HG02623 (cell line): ENCODE results near the gene FOXJ1.

ENCODE experiments used
- ATAC-seq: cut with Tn5 transposase; IDR thresholded peaks from one replicate; pipeline ENCODE4 v1.9.1; 2021; ENCODE audit warnings: moderate library complexity; ENCODE audit not compliant: unreplicated experiment

FOXJ1 gene

DNA sequence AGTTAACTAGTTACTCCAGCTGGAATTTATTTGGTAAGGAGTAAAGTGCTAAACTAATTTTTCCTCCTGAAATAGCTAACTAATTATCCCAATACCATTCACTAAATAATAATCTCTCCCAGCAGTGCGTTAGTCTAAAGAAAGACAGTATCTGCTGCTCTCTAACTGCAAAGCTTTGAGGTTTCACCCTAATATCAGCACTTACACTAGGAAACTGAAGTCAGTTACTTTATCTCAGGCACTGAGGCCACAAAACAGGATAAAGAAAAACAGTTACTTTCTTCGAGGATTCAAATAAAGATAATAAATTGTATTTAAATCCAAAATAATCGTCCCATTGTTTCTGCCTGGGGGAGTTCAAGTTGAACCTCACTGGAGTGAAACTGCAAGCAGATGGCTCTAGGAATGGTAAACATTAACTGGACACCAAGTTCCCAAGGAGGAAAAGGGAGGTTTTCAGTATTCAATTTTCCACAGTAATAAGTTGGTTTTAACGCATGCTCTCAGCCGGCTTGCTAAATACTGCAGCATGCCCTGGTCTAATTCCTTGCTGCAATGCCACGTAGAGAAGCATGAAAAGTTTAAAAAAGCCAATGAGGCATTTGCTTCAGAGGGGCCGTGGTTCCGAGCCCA, 20.0 kb upstream of the FOXJ1 start:
- ATAC-seq = no peak

DNA sequence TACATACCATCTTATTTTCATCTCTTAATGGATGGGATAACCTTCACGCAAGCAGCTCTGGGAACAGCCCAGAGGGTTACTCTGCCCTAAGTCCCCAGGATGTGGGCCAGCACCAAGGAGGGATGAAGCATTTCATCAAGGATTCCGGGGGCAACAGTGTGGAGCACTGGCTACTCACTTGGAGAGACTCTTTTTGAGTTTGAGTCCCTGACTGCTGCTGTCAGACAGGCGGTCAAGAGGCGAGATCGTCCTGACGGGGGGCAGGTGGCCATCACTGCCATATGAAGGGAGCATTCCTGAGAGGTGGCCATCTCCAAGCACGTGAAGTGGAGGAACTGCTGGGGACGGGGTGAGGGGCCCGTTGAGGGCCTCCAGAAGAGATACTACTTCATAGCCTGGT, 18.1 kb upstream of the FOXJ1 start:
- ATAC-seq = no peak

DNA sequence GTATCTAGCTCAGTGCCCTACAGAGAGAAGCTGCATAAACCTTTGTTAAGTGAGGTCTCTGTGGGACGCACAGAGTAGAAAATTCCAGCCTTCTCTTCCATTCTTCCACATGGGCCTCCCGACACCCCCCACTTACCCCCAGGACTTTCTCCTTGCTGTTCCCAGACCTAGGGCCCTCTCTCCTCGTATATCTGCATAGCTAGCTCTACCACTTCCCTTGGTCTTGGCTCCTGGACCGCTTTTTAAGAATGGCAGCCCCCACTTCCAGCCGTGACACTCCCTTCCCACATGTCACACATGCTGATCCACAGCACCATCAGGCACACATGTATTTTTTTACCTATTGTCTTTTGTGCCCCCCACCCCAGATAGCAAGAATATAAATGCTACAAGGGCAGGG, 16.7 kb upstream of the FOXJ1 start:
- no peak for ATAC-seq

DNA sequence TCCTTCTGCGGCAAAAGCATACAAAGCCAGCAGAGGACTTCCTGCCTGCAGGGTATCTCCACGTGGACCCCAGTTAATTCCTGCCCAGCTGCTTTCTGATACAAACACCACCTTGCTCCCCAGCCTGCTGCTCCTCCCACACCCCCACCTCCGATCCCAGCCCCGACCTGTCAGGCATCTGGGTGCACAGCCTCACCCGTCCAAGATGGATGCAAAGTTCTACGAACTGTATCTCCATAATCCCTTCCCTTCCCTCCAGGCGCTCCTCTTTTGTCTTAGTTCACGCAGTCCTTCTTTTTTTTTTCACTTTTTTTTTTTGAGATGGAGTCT, 15.6 kb upstream of the FOXJ1 start:
- no peak for ATAC-seq

DNA sequence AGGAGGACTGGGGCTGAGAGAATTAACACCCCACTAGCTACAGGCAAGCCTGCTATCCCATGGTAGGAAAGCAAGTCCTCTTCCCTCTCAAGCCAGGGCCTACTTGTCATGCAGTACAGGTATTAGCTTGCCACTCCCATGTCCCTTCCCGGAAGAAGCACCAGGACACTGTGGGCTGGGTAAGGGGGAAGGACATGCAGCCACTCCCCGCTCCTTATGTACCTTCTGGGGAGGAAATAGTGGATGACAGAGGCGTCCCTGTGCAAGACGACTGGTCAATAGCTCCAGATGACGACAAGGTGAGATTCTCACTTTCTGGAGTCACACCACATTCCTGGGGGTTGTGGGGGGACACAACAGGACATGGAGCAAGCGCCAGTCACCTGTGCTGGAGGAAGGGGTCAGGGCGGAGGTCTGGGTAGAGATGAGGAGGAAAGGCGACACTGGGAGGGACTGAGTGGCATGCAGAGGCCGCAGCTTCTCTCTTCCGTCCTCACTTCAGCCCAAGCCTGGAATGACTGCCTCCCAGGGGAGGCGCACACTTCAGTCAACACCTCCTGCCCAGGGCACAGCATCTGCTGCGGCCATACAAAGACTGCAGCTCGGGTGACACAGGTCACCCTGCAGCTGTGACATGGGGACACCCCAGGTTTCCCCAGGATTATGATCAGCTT, 15.1 kb upstream of the FOXJ1 start:
- ATAC-seq = no peak

DNA sequence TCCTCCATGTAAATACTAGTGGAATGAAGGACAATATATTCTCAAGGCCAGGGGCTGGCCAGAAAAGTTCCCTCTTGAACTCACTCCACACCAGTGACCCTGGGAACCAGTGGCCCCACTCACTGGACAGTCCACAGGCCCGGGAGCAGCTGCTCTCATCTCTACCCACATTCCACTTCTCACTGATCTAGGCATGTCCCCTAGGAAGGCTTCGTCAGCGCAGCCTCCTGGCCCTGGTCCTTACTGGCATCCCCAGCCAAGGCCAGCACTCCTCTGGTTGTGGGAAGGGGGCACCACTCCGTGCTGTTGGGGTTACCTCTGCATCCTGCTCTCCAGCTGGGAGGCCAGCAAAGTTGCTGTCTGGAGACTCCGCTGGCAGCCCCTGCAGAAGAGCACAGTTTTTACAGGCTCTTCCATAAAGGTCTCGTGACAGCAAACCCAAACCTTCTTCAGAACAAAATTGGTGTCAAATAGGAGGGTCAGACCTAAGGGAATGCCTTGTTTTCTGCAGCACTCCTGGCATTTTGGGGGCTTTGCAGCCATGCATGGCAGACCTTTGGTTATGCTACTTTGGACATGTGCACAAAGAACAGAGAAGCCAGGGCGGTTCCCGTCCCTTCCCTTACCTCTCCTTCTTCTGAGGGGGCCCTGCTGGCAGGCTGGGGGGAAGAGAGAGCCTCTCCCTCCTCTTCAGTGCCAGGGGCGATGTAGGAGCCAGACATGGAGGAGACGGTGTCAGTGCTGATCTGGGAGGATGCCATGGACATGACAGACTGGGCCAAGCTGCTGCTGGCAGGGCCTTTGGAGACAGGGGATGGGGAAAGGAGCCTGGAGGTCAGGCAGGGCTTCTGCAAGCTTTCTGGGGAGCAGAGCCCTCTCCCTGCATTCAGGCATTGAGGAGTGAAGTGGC, 14.1 kb upstream of the FOXJ1 start:
- no peak for ATAC-seq

DNA sequence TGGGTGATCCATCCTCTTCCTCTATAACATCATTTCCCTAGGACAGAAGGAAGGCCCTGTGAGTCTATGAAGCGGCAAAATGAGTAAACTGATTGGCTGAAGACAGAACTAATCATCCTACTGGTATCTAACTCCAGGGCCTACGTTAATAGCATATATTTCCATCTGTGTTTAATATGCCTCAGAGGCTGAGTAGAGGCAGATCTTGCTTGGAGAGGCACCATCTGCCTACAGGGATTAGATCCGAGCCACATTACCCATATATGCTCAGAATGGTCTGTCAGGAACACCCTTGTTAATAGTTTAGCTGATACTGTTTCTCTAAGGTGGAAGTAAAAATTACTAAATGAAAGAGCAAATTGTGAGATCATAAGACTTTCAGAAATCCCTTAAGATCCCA, 13.2 kb upstream of the FOXJ1 start:
- ATAC-seq = no peak

DNA sequence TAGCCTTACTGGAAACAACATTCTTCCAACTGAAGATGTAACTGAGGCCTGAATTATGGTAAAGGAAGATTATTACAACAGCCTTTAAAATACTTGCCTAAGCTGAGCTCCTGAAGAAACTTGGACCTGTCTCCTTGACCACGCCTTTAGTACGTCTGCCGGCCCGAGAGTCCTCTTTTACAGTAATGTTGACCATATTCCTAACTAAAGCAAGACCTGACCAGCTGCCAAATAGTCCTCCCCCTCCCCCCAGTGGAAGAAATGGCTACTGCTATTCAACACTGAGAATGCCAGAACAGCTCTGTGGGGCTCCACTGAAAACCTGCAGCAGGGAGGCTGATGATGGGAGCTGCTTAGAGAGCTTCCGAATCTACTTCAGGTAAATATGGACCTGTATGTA, 12.6 kb upstream of the FOXJ1 start:
- ATAC-seq = no peak

DNA sequence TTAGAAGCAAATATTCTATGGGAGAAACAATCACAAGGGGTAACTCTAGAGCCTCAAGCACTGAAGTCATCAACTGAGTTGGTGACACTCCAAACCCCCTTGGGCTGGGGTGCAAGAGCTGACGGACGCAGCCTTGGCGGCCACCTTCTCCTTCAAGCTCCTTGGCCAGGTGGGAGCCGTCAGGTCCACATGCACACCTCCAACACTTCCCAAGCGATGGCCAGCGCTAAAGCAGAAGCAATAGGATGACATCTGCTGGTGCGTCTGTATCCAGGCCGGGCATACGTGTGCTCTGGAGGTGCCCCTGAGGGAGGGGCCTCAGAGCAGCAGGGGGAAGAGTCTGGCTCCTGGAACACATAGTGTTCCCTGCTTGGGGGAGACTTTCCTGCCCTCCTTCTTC, 12.2 kb upstream of the FOXJ1 start:
- no peak for ATAC-seq

DNA sequence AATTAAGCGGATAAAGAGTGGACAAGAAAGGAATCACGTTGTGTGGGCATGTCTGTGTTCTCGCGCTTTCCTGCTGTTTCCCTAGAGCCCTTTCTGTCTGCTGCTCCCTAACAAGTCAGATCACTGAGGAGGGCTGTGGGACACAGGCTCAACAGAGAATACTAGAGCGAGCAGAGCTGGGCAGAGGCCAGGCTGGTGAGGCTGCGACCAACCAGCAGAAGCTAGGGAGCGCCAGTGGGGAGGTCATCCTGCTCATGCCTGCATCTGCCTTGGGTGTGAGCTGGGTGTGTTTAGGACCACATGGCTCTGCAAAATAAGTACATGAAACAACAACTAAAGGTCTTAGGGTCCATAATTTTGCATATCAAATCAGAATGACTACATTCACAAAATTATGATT, 11.5 kb upstream of the FOXJ1 start:
- no peak for ATAC-seq

DNA sequence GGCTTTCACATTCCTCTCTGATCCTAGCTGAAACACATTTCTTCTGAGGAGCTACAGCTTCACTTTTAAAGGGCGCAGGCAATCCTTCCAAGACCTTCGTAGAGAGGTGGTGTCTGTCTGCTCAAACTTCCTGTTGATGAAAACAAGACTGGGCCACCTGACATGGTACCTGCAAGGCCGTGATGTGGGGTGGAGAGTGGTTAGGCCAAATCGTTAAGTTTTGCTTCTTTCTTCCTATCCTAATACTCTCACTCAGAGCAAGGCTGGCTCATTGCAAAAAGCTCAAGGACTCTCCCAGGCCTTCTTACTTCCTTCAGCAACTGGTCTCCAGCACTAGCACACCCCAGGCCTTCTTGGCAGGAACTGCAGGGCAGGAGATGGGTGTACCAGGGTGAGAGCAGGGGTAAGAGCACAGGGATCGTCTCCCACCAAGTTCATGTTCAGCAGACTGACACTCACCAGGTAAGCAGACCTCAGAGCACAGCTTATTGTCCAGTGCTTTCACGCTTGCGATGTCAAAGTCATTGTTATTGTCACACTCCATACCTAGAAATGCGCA, 10.9 kb upstream of the FOXJ1 start:
- no peak for ATAC-seq

DNA sequence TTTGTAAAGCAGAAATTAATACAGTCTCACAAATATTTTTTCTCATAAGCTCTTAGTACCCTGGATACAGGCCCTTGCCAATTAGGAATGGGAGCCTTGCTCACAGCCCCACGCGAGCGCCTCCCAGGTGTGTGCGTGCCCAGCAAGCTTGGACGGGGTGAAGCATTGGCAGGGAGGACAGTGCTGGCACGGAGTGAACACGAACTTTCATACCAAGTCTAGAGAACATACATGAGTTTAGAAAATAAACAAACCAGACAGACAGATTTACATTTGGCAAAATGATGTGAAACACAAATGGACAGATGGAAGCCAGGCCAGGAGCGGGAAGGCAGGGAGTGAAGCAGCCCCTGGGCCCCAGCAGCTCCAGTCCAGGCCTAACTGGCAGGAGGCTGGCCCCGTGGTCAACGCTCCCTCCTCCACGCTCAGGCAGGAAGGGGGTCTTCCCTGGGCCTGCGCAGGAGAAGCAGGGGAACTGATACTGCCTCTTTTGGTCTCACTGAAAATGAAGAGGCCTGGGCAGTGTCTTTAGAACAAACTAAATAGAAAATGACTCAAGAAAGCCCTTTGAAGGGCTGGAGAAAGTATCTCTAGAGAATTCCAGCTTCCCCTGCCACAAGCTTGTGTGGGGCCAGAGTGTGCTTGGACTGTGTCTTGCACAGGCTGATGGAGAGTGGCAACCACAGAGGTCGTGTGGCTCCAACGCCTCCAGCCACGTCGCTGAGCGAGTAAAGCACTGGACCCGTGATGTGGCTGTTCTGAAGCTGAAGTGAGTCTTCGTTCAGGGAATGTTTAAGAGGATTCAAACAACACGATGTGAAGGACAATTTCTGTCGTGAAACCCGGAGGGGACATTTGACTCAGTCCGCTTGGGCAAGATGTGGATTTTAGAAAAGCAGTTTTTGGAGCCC, 9.9 kb upstream of the FOXJ1 start:
- ATAC-seq = no peak

DNA sequence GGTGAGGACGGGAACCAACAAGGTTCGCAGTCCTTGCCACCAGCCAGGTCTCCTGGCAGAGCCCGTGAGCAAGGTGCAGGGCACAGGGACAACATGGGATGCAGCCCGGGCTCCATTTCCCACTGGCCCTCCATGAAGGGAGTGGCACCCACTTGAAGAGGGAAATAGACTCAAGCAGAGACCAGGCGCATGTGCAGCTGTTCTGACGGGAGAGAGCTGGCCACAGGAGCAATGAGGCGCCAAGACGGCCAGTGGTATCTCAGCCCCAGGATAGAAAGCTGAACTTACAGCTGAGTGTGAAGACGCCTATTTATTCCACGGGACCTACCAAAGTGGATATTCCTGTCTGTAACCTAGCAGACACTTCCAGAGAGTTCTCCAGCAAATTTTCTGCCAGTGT, 8.2 kb upstream of the FOXJ1 start:
- ATAC-seq = no peak

DNA sequence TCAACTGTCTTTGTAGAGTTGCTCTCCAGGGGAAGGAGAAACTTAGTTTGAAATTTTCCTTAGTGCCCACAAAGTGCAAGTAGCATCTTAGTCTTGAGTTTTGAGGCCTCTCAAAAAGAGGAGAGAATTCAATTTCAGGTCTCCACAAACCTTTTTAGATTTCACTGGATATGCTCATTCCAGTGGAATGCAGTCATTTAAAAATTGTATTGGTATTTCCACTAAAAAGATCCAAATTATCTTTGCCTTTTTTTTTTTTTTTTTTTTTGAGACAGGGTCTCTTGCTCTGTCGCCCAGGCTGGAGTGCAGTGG, 6.9 kb upstream of the FOXJ1 start:
- no peak for ATAC-seq

DNA sequence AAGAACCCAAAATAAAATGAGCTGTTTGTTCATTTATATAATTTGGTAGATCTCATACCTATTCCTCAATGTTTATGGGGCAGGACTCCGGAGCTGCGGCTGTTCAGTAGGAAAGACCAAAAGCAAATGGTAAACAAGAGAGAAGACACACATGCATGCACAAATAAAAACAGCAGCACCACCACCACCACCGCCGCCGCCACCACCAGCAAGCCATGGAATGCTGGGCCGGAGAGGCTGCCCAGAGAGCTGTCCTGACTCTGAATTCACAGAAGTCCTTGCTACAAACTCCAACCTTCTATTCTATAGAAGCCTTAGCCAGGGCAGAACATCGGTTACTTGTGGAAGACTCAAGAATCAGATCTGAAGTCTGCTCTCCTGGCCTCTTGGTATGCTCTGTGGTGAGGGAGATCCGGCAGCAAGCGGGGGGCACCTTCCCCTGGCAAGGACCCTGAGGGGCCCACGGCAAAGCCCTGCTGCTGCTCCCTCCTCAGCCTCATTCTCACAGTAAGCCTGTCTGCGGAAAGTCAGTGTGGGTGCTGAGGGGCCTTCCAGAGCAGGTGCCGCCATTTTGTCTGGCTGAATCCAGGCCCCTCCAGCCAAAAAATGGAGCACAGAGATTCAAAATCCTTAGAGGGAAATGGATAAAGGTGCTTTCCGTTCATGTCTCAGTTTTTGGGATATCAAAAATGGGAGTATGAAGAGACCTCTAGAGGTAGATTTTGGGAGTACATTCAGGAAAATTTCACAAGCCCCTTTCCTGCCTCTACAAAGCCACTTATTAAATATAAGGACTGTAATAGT, 6.4 kb upstream of the FOXJ1 start:
- no peak for ATAC-seq

DNA sequence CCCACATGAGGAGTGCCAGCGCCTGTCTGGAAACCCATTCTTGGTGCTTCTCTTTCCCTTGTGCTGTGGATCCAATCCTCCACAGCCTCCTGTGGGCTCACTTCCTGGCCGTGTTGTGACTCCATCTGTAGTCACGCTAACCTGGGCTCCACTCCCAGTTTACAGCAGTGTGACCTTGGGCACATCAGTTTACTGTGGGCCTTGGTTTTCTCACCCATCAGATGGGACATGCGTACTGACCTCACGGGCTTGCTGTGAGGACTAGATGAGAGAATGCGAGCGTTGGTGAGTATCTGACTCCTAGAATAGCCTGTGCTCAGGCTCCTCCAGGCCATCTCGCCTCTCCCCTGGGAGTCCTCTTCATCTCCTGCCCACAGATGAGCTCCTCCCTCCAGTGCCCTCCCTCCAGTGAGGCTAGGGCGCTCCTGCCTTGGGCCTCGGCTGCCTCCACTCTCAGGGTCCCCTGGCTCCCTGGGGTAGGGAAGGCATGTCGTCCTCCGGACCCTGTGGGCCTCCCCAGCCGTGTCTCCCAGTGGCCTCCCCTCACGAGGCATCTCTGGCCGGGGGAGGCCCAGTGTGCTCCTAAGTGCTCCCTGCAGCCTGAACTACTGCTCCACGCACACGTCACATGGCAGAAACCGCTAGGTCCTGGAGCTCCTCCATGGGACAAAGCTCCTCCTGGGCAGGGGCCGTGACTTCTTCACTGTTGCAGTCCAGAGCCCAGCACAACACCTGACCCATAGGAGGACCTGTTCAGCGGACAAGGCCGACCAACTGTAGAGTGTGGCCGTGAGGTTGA, 5.2 kb upstream of the FOXJ1 start:
- no peak for ATAC-seq

DNA sequence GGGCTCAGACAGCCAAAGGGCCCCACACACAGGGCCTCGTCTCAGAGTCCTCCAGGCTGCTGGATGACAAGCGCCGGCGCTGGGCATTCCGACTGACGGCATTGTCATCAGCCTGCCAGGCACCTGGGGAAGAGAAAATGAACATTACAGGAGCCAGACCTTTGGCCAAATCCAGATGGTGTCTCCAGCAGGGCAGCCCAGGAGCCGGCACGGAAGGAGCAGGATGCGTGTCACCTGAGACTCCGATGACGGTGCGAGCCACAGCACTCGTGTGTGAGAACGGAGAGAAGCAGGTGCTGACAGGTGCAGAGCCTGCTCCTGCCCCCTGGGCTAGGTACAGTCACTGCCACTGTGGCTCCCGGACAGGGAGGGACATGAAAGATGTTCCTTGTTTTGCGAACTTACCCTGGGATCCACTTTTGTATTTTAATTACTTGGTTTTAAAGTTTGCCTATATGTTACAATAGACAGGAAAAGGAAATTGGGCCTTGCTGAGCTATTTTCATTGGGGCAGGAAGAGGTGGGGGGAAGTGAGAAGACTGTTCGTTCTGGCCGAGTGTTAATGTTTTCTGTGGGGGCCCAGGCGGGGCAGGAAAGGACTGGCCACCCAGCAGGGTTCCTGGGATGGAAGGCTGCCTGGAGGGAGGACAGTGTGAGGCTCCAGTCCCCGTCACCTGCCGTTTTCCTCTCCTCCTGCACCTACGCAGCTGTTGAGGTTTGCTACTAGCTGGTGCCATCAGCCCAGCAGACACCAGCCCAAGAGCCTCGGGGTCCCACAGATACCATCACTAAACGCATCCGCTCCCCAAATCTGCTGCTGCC, 4.4 kb upstream of the FOXJ1 start:
- no peak for ATAC-seq

DNA sequence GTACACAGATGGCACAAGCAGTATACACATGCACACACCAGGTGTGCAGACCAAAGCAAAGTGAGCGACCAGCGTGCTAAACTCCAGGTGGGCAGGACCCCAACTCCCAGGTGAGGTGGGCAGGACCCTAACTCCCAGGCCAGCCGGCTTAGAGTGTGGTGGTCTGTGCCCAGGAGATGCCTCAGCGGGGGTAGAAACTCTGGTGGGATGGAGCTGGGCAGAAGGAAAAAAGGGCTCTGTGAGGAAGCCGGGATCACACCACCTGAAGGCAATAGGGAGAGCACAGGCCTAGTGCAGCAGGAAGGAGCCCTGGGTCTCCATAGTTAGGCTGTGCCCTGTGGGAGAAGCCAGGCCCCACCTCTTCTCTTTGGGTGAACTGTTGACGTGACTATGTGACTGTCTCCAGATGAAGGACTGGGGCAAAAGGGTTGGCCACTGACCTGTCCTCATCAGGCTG, 1.6 kb upstream of the FOXJ1 start:
- ATAC-seq = no peak
